ENCODE measurements around the gene SYT17. TPM values are rescaled to one million over a fixed set of nuclear protein-coding genes. Genes with fewer than 3 reads are reported as not detected.

Gene SYT17
- polyA plus RNA-seq, 1 donor (not counting 4 experiments of a cell fraction or from before 2014, with no cell fraction given), result not detected

DNA sequence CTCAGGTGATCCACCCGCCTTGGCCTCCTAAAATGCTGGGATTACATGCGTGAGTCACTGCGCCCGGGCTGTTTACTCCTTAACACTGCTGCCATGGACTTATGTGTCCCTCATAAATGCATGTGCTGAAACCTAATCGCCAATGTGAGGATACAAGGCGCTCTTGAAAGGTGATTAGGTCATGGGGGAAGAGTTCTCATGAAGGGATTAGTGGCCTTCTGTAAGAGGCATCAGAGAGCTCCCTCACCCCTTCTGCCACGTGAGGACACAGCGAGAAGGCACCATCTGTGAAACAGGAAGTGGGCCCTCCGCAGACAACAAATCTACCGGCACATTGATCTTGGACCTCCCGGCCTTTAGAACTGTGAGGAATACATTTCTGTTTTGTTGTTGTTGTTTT, 35.1 kb upstream of the SYT17 start:
- Histone ChIP-seq H2AFZ (ENCODE audit: control insufficient read depth, low read length) (no peak overlapping the region), H3K79me2 (ENCODE audit: control insufficient read depth, insufficient read depth, low read length) (no peaks in the 10 kb centered on the region), H3K27ac (ENCODE audit: control insufficient read depth, insufficient read depth, low read length) (no peak overlapping the region), H4K20me1 (ENCODE audit: control insufficient read depth, extremely low read depth, insufficient read depth, low read length) (no peaks in the 10 kb centered on the region), H3K9ac (ENCODE audit: control insufficient read depth, extremely low read depth, insufficient read depth, low read length) (no peak overlapping the region), H3K9me3 (ENCODE audit: control insufficient read depth, low read depth, low read length) (no peaks in the 10 kb centered on the region), H3K4me3 (ENCODE audit: control insufficient read depth in 2 of 3, extremely low read depth in 1 of 3, insufficient read depth in 2 of 3, low read depth in 1 of 3, low read length in 3 of 3) (no peak overlapping the region), H3K4me1 (ENCODE audit: control insufficient read depth, extremely low read depth, insufficient read depth, low read length) (peaks cover 41% of the 10 kb centered on the region), H3K27me3 (ENCODE audit: control insufficient read depth, extremely low read depth, insufficient read depth, low read length) (no peaks in the 10 kb centered on the region), H3K36me3 (ENCODE audit: control insufficient read depth in 2 of 2, extremely low read depth in 1 of 2, insufficient read depth in 2 of 2, low read length in 2 of 2) (no peaks in the 10 kb centered on the region), H3K4me2 (ENCODE audit: control insufficient read depth, extremely low read depth, insufficient read depth, low read depth, low read length) (no peak overlapping the region), H3K9me1 (ENCODE audit: control insufficient read depth, extremely low read depth, insufficient read depth, low read length) (no peaks in the 10 kb centered on the region)
- dilution Hi-C loops (cut with MboI; ENCODE audit: extremely low pct_ligation_motif_present, low sequenced_read_pairs), result no loop called here
- DNase-seq (ENCODE audit: low read depth, low spot score) (no peak), FAIRE-seq (no peak)
- TF ChIP-seq EZH2 (IDR thresholded peaks at IDR 0.05; ENCODE audit: low read length), result no peak
- TF ChIP-seq, protein P1, sequence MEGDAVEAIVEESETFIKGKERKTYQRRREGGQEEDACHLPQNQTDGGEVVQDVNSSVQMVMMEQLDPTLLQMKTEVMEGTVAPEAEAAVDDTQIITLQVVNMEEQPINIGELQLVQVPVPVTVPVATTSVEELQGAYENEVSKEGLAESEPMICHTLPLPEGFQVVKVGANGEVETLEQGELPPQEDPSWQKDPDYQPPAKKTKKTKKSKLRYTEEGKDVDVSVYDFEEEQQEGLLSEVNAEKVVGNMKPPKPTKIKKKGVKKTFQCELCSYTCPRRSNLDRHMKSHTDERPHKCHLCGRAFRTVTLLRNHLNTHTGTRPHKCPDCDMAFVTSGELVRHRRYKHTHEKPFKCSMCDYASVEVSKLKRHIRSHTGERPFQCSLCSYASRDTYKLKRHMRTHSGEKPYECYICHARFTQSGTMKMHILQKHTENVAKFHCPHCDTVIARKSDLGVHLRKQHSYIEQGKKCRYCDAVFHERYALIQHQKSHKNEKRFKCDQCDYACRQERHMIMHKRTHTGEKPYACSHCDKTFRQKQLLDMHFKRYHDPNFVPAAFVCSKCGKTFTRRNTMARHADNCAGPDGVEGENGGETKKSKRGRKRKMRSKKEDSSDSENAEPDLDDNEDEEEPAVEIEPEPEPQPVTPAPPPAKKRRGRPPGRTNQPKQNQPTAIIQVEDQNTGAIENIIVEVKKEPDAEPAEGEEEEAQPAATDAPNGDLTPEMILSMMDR (optimal IDR thresholded peaks at IDR 0.05 in 1 of 3, IDR thresholded peaks at IDR 0.05 in 1 of 3, conservative IDR thresholded peaks at IDR 0.05 in 1 of 3; ENCODE audit: extremely low read depth in 1 of 3, insufficient read depth in 2 of 3, low read length in 3 of 3), result no peak

DNA sequence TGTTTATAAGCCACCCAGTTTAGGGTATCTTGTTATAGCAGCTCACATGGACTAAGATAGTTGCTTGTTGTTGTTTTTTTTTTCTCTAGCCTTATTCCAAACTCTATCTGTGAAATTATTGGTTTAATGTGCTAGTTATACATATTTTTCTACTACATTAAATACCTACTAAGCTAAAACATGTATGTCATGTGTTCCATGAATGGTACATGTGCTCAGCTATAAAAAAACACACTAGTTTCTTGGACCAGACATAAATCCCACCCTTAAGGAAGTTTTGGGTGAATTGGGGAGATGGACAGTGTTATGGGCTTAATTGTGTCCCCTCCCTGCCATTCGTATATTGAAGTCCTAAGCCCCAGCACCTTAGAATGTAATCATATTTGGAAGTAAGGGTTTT, 34.4 kb upstream of the SYT17 start:
- FAIRE-seq, result no peak
- H3K79me2 ChIP-seq (ENCODE audit: control insufficient read depth, insufficient read depth, low read length), result no peaks in the 10 kb centered on the region
- dilution Hi-C loops (cut with MboI; ENCODE audit: extremely low pct_ligation_motif_present, low sequenced_read_pairs), result no loop called here
- H3K4me2 ChIP-seq (ENCODE audit: control insufficient read depth, extremely low read depth, insufficient read depth, low read depth, low read length), result no peak overlapping the region
- no peaks in the 10 kb centered on the region for H3K9me1 ChIP-seq (ENCODE audit: control insufficient read depth, extremely low read depth, insufficient read depth, low read length)
- H3K27me3 ChIP-seq (ENCODE audit: control insufficient read depth, extremely low read depth, insufficient read depth, low read length), result no peaks in the 10 kb centered on the region
- DNase-seq (ENCODE audit: low read depth, low spot score), result no peak
- no peaks in the 10 kb centered on the region for H3K9me3 ChIP-seq (ENCODE audit: control insufficient read depth, low read depth, low read length)
- H4K20me1 ChIP-seq (ENCODE audit: control insufficient read depth, extremely low read depth, insufficient read depth, low read length), result no peaks in the 10 kb centered on the region
- H3K27ac ChIP-seq (ENCODE audit: control insufficient read depth, insufficient read depth, low read length), result no peak overlapping the region
- no peak overlapping the region for H3K9ac ChIP-seq (ENCODE audit: control insufficient read depth, extremely low read depth, insufficient read depth, low read length)
- no peak overlapping the region for H3K4me3 ChIP-seq (ENCODE audit: control insufficient read depth in 2 of 3, extremely low read depth in 1 of 3, insufficient read depth in 2 of 3, low read depth in 1 of 3, low read length in 3 of 3)
- peaks cover 48% of the 10 kb centered on the region for H3K4me1 ChIP-seq (ENCODE audit: control insufficient read depth, extremely low read depth, insufficient read depth, low read length)
- no peaks in the 10 kb centered on the region for H3K36me3 ChIP-seq (ENCODE audit: control insufficient read depth in 2 of 2, extremely low read depth in 1 of 2, insufficient read depth in 2 of 2, low read length in 2 of 2)
- H2AFZ ChIP-seq (ENCODE audit: control insufficient read depth, low read length), result no peak overlapping the region
- no peak for TF ChIP-seq EZH2 (IDR thresholded peaks at IDR 0.05; ENCODE audit: low read length)
- TF ChIP-seq, protein P1 (optimal IDR thresholded peaks at IDR 0.05 in 1 of 3, IDR thresholded peaks at IDR 0.05 in 1 of 3, conservative IDR thresholded peaks at IDR 0.05 in 1 of 3; ENCODE audit: extremely low read depth in 1 of 3, insufficient read depth in 2 of 3, low read length in 3 of 3), result no peak
